HepG2 (cell line): ENCODE measurements around the gene SYMPK. TPM values are rescaled to one million over a fixed set of nuclear protein-coding genes. Genes with fewer than 3 reads are reported as not detected.

Experiments
- ATAC-seq: fragments of 200-7000 bp; cut with Tn5 transposase; 3 replicates; pipeline ENCODE4 v1.9.1; 2020; ENCODE audit warnings: mild to moderate bottlenecking, moderate library complexity
- BruUV-seq: library from RNA; stranded (reverse); fragments of 400-500 nt; replicated peaks from 2 replicates; lab custom pipeline; 2021; lab: Mats Ljungman, UMichigan
- CTCF ChIA-PET: fragments of 300-600 bp; formaldehyde crosslinking; extraction: SDS; loops from one replicate; lab custom pipeline; 2021; ENCODE audit warnings: low total read pairs, inconsistent platforms, low intra/inter-chr PET ratio; lab: Yijun Ruan, JAX
- POLR2A ChIA-PET: fragments of 350-600 bp; sonication (Branson Sonifier 250); formaldehyde crosslinking; loops from one replicate; lab custom pipeline; 2020; ENCODE audit warnings: antibody characterized with exemption, inconsistent platforms; lab: Yijun Ruan, JAX
- DNase-seq: peaks from one replicate; pipeline ENCODE4 v3.0.0-alpha.2; 2015; ENCODE audit warnings: low spot score
- FAIRE-seq: peaks from 3 replicates; lab custom pipeline; 2011; peaks lifted over from hg19 to GRCh38; lab: Jason Lieb, UNC
- H2AFZ ChIP-seq: one replicate; pipeline ENCODE4 v1.6.1; 2011; ENCODE audit warnings: low read length, inconsistent platforms
- H3K27ac ChIP-seq: fragments of 300-600 bp; 3 replicates; pipeline ENCODE4 v1.8.0; 2011; ENCODE audit warnings: mixed run types, mild to moderate bottlenecking, mixed read lengths, low read length, inconsistent platforms; ENCODE audit not compliant: insufficient read depth; ENCODE audit errors: extremely low read length
- H3K27me3 ChIP-seq, 2 experiments: fragments of 200-600 bp in 1 of 2; 2 replicates in 1 of 2; 3 replicates in 1 of 2; pipeline versions ENCODE4 v1.6.0 to v1.8.0; 2011; ENCODE audit warnings: low read length in 2 of 2, mild to moderate bottlenecking in 2 of 2, moderate library complexity in 2 of 2, inconsistent platforms in 1 of 2; ENCODE audit not compliant: insufficient read depth in 2 of 2, control insufficient read depth in 1 of 2
- H3K36me3 ChIP-seq, 2 experiments: fragments of 200-600 bp in 1 of 2; replicated peaks in 1 of 2; 2 replicates in 1 of 2; 3 replicates in 1 of 2; pipeline versions ENCODE4 v1.5.1 to v1.8.0; 2011; ENCODE audit warnings: low read length in 2 of 2, inconsistent platforms in 1 of 2; ENCODE audit not compliant: insufficient read depth in 2 of 2, control insufficient read depth in 1 of 2
- H3K4me1 ChIP-seq: 2 replicates; pipeline ENCODE4 v1.5.1; 2012; ENCODE audit warnings: low read length, inconsistent platforms; ENCODE audit not compliant: insufficient read depth
- H3K4me2 ChIP-seq: 2 replicates; pipeline ENCODE4 v1.6.0; 2011; ENCODE audit warnings: low read depth, low read length, inconsistent platforms
- H3K4me3 ChIP-seq, 3 experiments: fragments of 200-600 bp in 1 of 3; sonication (generic), shearing (Covaris generic) in 1 of 3; replicated peaks in 1 of 3; 2 replicates each; pipeline ENCODE4 v1.5.1; 2011 to 2016; ENCODE audit warnings: low read length in 3 of 3, inconsistent platforms in 2 of 3, low read depth in 2 of 3, mild to moderate bottlenecking in 2 of 3, control low read depth in 1 of 3, mixed read lengths in 1 of 3; ENCODE audit not compliant: insufficient read depth in 1 of 3
- H3K79me2 ChIP-seq: one replicate; pipeline ENCODE4 v1.6.1; 2011; ENCODE audit warnings: low read length, inconsistent platforms; ENCODE audit not compliant: insufficient read depth
- H3K9ac ChIP-seq: 2 replicates; pipeline ENCODE4 v1.6.0; 2011; ENCODE audit warnings: mild to moderate bottlenecking, low read depth, low read length, inconsistent platforms; ENCODE audit not compliant: insufficient read depth
- H3K9me3 ChIP-seq: 2 replicates; pipeline ENCODE4 v1.5.1; 2012; ENCODE audit warnings: mild to moderate bottlenecking, low read length
- H4K20me1 ChIP-seq: 2 replicates; pipeline ENCODE4 v1.6.0; 2011; ENCODE audit warnings: inconsistent platforms, mild to moderate bottlenecking, low read length, moderate library complexity; ENCODE audit not compliant: insufficient read depth
- ARNT2 ChIP-seq: sonication (generic); formaldehyde crosslinking; IDR thresholded peaks from 2 replicates; pipeline ENCODE4 v1.8.0; 2022; ENCODE audit warnings: mild to moderate bottlenecking, low read depth, missing genetic modification reagents, moderate library complexity
- KAT8 ChIP-seq: IDR thresholded peaks from 2 replicates; pipeline ENCODE4 v1.6.1; 2016; ENCODE audit warnings: missing genetic modification reagents, missing compliant biosample characterization
- MIER3 ChIP-seq: IDR thresholded peaks from 2 replicates; pipeline ENCODE4 v1.6.1; 2016; ENCODE audit warnings: missing compliant biosample characterization, borderline replicate concordance
- SALL1 ChIP-seq: sonication (generic); formaldehyde crosslinking; IDR thresholded peaks from 2 replicates; pipeline ENCODE4 v1.8.0; 2022; ENCODE audit warnings: mild to moderate bottlenecking, missing genetic modification reagents
- SNAPC2 ChIP-seq: sonication (generic); formaldehyde crosslinking; IDR thresholded peaks from 2 replicates; pipeline ENCODE4 v1.8.1; 2022; ENCODE audit warnings: mild to moderate bottlenecking, missing genetic modification reagents
- TGIF2 ChIP-seq: IDR thresholded peaks from 2 replicates; pipeline ENCODE4 v1.6.1; 2016; ENCODE audit warnings: control low read depth, missing compliant biosample characterization
- ZNF567 ChIP-seq: sonication (generic); formaldehyde crosslinking; IDR thresholded peaks from 2 replicates; pipeline ENCODE4 v1.8.1; 2023; ENCODE audit warnings: mild to moderate bottlenecking, missing genetic modification reagents, borderline replicate concordance
- ZNF598 ChIP-seq: sonication (generic); formaldehyde crosslinking; IDR thresholded peaks from 2 replicates; pipeline ENCODE4 v1.5.1; 2020; ENCODE audit warnings: mild to moderate bottlenecking, missing genetic modification reagents, borderline replicate concordance
- ZNF772 ChIP-seq: sonication (generic); formaldehyde crosslinking; IDR thresholded peaks from 2 replicates; pipeline ENCODE4 v1.5.0; 2020; ENCODE audit warnings: mild to moderate bottlenecking, missing genetic modification reagents
- WGBS: methylation state at CpG from one replicate; pipeline ENCODE4 v1.1.6; 2017; ENCODE audit warnings: low lambda C conversion rate; 5-methylcytosine and 5-hydroxymethylcytosine counted together
- in situ Hi-C: cut with HindIII; loops from 2 replicates; pipeline ENCODE4 v1.10.0; 2017; ENCODE audit warnings: low pct_unique_long_range_greater_than_20kb; ENCODE audit not compliant: extremely low pct_ligation_motif_present
- intact Hi-C: fragments of 100-400 bp; cut with micrococcal nuclease; formaldehyde crosslinking; loops from one replicate; pipeline ENCODE4 v1.10.0; 2022; ENCODE audit not compliant: unreplicated experiment
- polyA plus RNA-seq, 8 experiments: library from polyadenylated mRNA; depleted of rRNA in 3 of 8; stranded (reverse) in 7 of 8; unstranded in 1 of 8; fragments of >200 nt; fragmentation: Illumina TruSeq in 4 of 8; extraction: Trizol in 4 of 8; gene quantifications; 2 replicates each; pipeline versions ENCODE4 v1.2.1 to v1.2.3, GENCODE V29; 2011 to 2016; ENCODE audit warnings: low read depth in 4 of 8, missing spikeins in 1 of 8, mixed read lengths in 1 of 8; ENCODE audit not compliant: insufficient read depth in 1 of 8
- total RNA-seq, 5 experiments: library from RNA; depleted of rRNA; stranded (reverse); fragments of >200 nt; fragmentation: Illumina TruSeq; extraction: Trizol; gene quantifications; 2 replicates each; pipeline ENCODE4 v1.2.3, GENCODE V29; 2016; ENCODE audit warnings: low read depth in 1 of 5
- TF ChIP-seq, protein P1 (sequence below): IDR thresholded peaks from 2 replicates; pipeline ENCODE4 v1.6.1; 2016
- TF ChIP-seq, protein P2 (sequence below): sonication (generic); formaldehyde crosslinking; IDR thresholded peaks from 2 replicates; pipeline ENCODE4 v1.4.0; 2020; ENCODE audit warnings: mild to moderate bottlenecking, missing genetic modification reagents
- TF ChIP-seq, protein P3 (sequence below): sonication (generic); formaldehyde crosslinking; IDR thresholded peaks from 2 replicates; pipeline ENCODE4 v1.8.1; 2023; ENCODE audit warnings: missing genetic modification reagents, inconsistent platforms, borderline replicate concordance
- TF ChIP-seq, protein P4 (sequence below): IDR thresholded peaks from 2 replicates; pipeline ENCODE4 v1.6.1; 2016; ENCODE audit warnings: missing genetic modification reagents, missing compliant biosample characterization
- TF ChIP-seq, protein P5 (sequence below): sonication (generic); formaldehyde crosslinking; IDR thresholded peaks from 2 replicates; pipeline ENCODE4 v1.4.0; 2020; ENCODE audit warnings: mild to moderate bottlenecking, missing genetic modification reagents

SYMPK gene
- total and polyA plus RNA-seq, 2 of the 13 experiments (the other 11 are each of a cell fraction or from before 2014, with no cell fraction given) = 21.9 to 55.7 TPM

DNA sequence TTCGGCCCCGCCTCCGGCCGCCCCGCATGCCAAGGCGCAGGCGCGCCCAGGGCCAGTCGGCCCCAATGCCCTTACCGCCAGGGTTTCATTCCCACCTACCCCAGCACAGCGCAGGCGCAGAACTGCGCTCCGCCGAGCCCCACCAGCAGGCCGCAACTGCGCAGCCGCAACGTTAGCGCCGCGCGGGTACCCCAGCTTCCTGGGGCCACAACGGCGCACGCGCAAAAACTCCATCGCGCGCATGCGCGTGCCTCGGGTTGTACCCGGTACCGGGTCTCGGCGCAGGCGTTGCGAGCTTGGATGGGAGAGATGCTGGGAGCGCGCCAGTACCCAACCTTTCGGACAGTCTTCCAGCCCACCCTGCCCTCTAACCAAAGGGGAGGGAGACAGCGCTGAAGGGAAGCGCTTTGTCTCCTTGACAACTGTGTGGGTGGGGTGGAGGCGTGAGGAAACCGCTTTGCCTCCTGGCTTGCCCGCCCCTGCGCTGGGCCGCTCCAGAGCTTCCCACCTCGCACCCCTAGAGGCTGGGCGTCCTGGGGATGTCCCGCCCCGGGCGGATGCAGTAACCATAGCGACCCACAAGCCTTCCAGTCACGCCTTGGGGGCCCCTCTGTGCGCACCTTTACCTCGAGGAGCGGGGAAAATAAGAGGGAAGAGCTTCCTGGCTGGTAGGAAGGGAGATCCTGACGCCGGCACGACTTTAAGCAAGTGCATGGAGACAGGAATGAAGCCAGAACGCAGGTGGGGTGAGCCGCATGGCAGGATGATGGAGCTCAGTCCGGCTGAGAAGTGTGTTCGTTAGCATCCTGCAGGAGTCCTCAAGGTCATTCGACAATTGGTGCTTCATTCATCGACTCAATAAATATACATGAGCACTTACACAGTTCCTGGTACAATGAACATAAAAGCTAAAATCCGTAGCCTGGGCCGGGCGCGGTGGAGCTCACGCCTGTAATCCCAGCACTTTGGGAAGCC lies 40.0 kb upstream of the SYMPK start:
- no TSS peak for BruUV-seq
- peaks cover 1 to 13% of the 10 kb centered on the region in 2 experiments; a peak in 3 of 5 replicates for H3K36me3 ChIP-seq
- intact Hi-C loops (no loop called here), in situ Hi-C loops (loop anchor here (10.0 kb wide), 1 partner anchor 172 kb away; no protein-coding TSS in a partner anchor)
- H2AFZ ChIP-seq = no peak overlapping the region
- CTCF ChIA-PET = interaction anchor here (1.6 kb wide), 1 partner anchor 19 kb away, joined by 4 read pairs; no protein-coding TSS in a partner anchor
- peak overlapping the region; percentile 50 to 83 (median 66) for H3K4me3 ChIP-seq
- peak; percentile 94 for DNase-seq
- ATAC-seq = peak; percentile 85
- no peaks in the 10 kb centered on the region for H3K9me3 ChIP-seq
- H3K27ac ChIP-seq = peak overlapping the region; percentile 42
- H3K27me3 ChIP-seq = peaks cover 0 to 3% of the 10 kb centered on the region in 2 experiments; a peak in 2 of 5 replicates
- H3K4me2 ChIP-seq = peak overlapping the region; percentile 91
- POLR2A ChIA-PET = interaction anchor here (0.7 to 3.4 kb wide), 16 partner anchors 8 to 173 kb away, joined by 3 to 24 read pairs (median 4); partner anchors contain the start of genes CCDC61, FOXA3, IRF2BP1 and SIX5
- FAIRE-seq = peak; percentile 92
- peak overlapping the region; percentile 79 for H3K9ac ChIP-seq
- peaks cover 40% of the 10 kb centered on the region for H3K4me1 ChIP-seq
- 28% methylated on average over 18 of the region's 73 CpGs for WGBS
- H3K79me2 ChIP-seq = peaks cover 17% of the 10 kb centered on the region
- H4K20me1 ChIP-seq = no peaks in the 10 kb centered on the region
- TF ChIP-seq, protein P1, sequence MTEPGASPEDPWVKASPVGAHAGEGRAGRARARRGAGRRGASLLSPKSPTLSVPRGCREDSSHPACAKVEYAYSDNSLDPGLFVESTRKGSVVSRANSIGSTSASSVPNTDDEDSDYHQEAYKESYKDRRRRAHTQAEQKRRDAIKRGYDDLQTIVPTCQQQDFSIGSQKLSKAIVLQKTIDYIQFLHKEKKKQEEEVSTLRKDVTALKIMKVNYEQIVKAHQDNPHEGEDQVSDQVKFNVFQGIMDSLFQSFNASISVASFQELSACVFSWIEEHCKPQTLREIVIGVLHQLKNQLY = 0 out of 2 replicates have a peak, but pooled peaks have one; percentile 28
- TF ChIP-seq, protein P2, sequence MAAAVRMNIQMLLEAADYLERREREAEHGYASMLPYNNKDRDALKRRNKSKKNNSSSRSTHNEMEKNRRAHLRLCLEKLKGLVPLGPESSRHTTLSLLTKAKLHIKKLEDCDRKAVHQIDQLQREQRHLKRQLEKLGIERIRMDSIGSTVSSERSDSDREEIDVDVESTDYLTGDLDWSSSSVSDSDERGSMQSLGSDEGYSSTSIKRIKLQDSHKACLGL (CRISPR knock-in tag) = 0 out of 2 replicates have a peak, but pooled peaks have one; percentile 40
- 0 out of 2 replicates have a peak, but pooled peaks have one; percentile 6 for TF ChIP-seq MIER3 (CRISPR knock-in tag)
- no peak for TF ChIP-seq TGIF2
- TF ChIP-seq, protein P3, sequence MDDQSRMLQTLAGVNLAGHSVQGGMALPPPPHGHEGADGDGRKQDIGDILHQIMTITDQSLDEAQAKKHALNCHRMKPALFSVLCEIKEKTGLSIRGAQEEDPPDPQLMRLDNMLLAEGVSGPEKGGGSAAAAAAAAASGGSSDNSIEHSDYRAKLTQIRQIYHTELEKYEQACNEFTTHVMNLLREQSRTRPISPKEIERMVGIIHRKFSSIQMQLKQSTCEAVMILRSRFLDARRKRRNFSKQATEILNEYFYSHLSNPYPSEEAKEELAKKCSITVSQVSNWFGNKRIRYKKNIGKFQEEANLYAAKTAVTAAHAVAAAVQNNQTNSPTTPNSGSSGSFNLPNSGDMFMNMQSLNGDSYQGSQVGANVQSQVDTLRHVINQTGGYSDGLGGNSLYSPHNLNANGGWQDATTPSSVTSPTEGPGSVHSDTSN = no peak
- no peak for TF ChIP-seq SNAPC2 (CRISPR knock-in tag)
- TF ChIP-seq, protein P4, sequence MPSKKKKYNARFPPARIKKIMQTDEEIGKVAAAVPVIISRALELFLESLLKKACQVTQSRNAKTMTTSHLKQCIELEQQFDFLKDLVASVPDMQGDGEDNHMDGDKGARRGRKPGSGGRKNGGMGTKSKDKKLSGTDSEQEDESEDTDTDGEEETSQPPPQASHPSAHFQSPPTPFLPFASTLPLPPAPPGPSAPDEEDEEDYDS = peak; percentile 20; the same call in 1 of the 2 replicates
- 0 out of 2 replicates have a peak, but pooled peaks have one; percentile 66 for TF ChIP-seq ZNF567 (CRISPR knock-in tag)
- TF ChIP-seq SALL1 = peak; percentile 76
- peak; percentile 64; the same call in 1 of the 2 replicates for TF ChIP-seq KAT8 (CRISPR knock-in tag)
- TF ChIP-seq, protein P5, sequence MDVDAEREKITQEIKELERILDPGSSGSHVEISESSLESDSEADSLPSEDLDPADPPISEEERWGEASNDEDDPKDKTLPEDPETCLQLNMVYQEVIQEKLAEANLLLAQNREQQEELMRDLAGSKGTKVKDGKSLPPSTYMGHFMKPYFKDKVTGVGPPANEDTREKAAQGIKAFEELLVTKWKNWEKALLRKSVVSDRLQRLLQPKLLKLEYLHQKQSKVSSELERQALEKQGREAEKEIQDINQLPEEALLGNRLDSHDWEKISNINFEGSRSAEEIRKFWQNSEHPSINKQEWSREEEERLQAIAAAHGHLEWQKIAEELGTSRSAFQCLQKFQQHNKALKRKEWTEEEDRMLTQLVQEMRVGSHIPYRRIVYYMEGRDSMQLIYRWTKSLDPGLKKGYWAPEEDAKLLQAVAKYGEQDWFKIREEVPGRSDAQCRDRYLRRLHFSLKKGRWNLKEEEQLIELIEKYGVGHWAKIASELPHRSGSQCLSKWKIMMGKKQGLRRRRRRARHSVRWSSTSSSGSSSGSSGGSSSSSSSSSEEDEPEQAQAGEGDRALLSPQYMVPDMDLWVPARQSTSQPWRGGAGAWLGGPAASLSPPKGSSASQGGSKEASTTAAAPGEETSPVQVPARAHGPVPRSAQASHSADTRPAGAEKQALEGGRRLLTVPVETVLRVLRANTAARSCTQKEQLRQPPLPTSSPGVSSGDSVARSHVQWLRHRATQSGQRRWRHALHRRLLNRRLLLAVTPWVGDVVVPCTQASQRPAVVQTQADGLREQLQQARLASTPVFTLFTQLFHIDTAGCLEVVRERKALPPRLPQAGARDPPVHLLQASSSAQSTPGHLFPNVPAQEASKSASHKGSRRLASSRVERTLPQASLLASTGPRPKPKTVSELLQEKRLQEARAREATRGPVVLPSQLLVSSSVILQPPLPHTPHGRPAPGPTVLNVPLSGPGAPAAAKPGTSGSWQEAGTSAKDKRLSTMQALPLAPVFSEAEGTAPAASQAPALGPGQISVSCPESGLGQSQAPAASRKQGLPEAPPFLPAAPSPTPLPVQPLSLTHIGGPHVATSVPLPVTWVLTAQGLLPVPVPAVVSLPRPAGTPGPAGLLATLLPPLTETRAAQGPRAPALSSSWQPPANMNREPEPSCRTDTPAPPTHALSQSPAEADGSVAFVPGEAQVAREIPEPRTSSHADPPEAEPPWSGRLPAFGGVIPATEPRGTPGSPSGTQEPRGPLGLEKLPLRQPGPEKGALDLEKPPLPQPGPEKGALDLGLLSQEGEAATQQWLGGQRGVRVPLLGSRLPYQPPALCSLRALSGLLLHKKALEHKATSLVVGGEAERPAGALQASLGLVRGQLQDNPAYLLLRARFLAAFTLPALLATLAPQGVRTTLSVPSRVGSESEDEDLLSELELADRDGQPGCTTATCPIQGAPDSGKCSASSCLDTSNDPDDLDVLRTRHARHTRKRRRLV = peak; percentile 78
- TF ChIP-seq ZNF598 = peak; percentile 96; the same call in 1 of the 2 replicates
- 0 out of 2 replicates have a peak, but pooled peaks have one; percentile 20 for TF ChIP-seq ARNT2 (CRISPR knock-in tag)
- no peak for TF ChIP-seq ZNF772
